ENCODE results near the gene ACTR2.
A peak's percentile ranks its signal among the peaks of the same experiment; 100 is the strongest.
"Not testable (repeated sequence)": the region's sequence is repeated elsewhere in the genome, so short reads cannot be mapped to it uniquely, and the experiment has no call there.

The ACTR2 gene

GRCh38 chr2:65227456-65228262 lies at the start of gene ACTR2:
TSS of gene ACTR2 (plus strand) at chr2:65227831. CDS start at chr2:65227910, 79 bp downstream.
- DNase-seq, result peak; percentile 94

- no peak for DNase-seq
These were observed 45.1 kb upstream of the ACTR2 start for GRCh38 chr2:65182570-65182969.

GRCh38 chr2:65183406-65183805 lies 44.2 kb upstream of the ACTR2 start:
- not testable (repeated sequence) for DNase-seq

- no peak for DNase-seq
These were observed 42.6 kb upstream of the ACTR2 start for GRCh38 chr2:65185012-65185411.

- DNase-seq, result no peak
These were observed 41.4 kb upstream of the ACTR2 start for GRCh38 chr2:65186093-65186868.

- peak; percentile 66 for DNase-seq
These were observed 40.5 kb upstream of the ACTR2 start for GRCh38 chr2:65186872-65187851.

GRCh38 chr2:65193446-65193845 lies 34.2 kb upstream of the ACTR2 start:
- DNase-seq, result no peak

GRCh38 chr2:65198737-65199136 lies 28.9 kb upstream of the ACTR2 start:
- no peak for DNase-seq

GRCh38 chr2:65199166-65199565 lies 28.5 kb upstream of the ACTR2 start:
- DNase-seq, result no peak

GRCh38 chr2:65199891-65200290 lies 27.7 kb upstream of the ACTR2 start:
- DNase-seq, result no peak

- peak; percentile 21 for DNase-seq
These were observed 23.0 kb upstream of the ACTR2 start for GRCh38 chr2:65204461-65205210.

GRCh38 chr2:65212115-65212514 lies 15.5 kb upstream of the ACTR2 start:
- DNase-seq, result no peak

GRCh38 chr2:65212619-65213018 lies 15.0 kb upstream of the ACTR2 start:
- no peak for DNase-seq

GRCh38 chr2:65213035-65213434 lies 14.6 kb upstream of the ACTR2 start:
- DNase-seq, result no peak

- DNase-seq, result no peak
These were observed 13.3 kb upstream of the ACTR2 start for GRCh38 chr2:65214361-65214760.

GRCh38 chr2:65214843-65215242 lies 12.8 kb upstream of the ACTR2 start:
- DNase-seq, result no peak

GRCh38 chr2:65215946-65216345 lies 11.7 kb upstream of the ACTR2 start:
- DNase-seq, result no peak

- no peak for DNase-seq
These were observed 7.0 kb upstream of the ACTR2 start for GRCh38 chr2:65220432-65221131.

GRCh38 chr2:65221275-65221674 lies 6.4 kb upstream of the ACTR2 start:
- DNase-seq, result not testable (repeated sequence)

GRCh38 chr2:65227020-65227455 lies 593 bp upstream of the ACTR2 start:
- DNase-seq, result no peak

- DNase-seq, result peak; percentile 54
These were observed 676 bp downstream of the ACTR2 start for GRCh38 chr2:65228263-65228750.

All from CD4-positive, alpha-beta T cell treated with Interleukin-12 subunit alpha and Interleukin-12 subunit beta, for 1 hour (primary cell).